HepG2 (cell line): ENCODE results near the gene TBX5. TPM values are rescaled to one million over a fixed set of nuclear protein-coding genes. Genes with fewer than 3 reads are reported as not detected.

Source experiments
- ATAC-seq: fragments of 200-7000 bp; cut with Tn5 transposase; 3 replicates; pipeline ENCODE4 v1.9.1; 2020; ENCODE audit warnings: mild to moderate bottlenecking, moderate library complexity
- BruUV-seq: library from RNA; stranded (reverse); fragments of 400-500 nt; replicated peaks from 2 replicates; lab custom pipeline; 2021; lab: Mats Ljungman, UMichigan
- CTCF ChIA-PET: fragments of 300-600 bp; formaldehyde crosslinking; extraction: SDS; loops from one replicate; lab custom pipeline; 2021; ENCODE audit warnings: low total read pairs, inconsistent platforms, low intra/inter-chr PET ratio; lab: Yijun Ruan, JAX
- POLR2A ChIA-PET: fragments of 350-600 bp; sonication (Branson Sonifier 250); formaldehyde crosslinking; loops from one replicate; lab custom pipeline; 2020; ENCODE audit warnings: antibody characterized with exemption, inconsistent platforms; lab: Yijun Ruan, JAX
- DNase-seq: peaks from one replicate; pipeline ENCODE4 v3.0.0-alpha.2; 2015; ENCODE audit warnings: low spot score
- FAIRE-seq: peaks from 3 replicates; lab custom pipeline; 2011; peaks lifted over from hg19 to GRCh38; lab: Jason Lieb, UNC
- H2AFZ ChIP-seq: one replicate; pipeline ENCODE4 v1.6.1; 2011; ENCODE audit warnings: low read length, inconsistent platforms
- H3K27ac ChIP-seq: fragments of 300-600 bp; 3 replicates; pipeline ENCODE4 v1.8.0; 2011; ENCODE audit warnings: mixed run types, mild to moderate bottlenecking, mixed read lengths, low read length, inconsistent platforms; ENCODE audit not compliant: insufficient read depth; ENCODE audit errors: extremely low read length
- H3K27me3 ChIP-seq, 2 experiments: fragments of 200-600 bp in 1 of 2; 2 replicates in 1 of 2; 3 replicates in 1 of 2; pipeline versions ENCODE4 v1.6.0 to v1.8.0; 2011; ENCODE audit warnings: low read length in 2 of 2, mild to moderate bottlenecking in 2 of 2, moderate library complexity in 2 of 2, inconsistent platforms in 1 of 2; ENCODE audit not compliant: insufficient read depth in 2 of 2, control insufficient read depth in 1 of 2
- H3K36me3 ChIP-seq, 2 experiments: fragments of 200-600 bp in 1 of 2; replicated peaks in 1 of 2; 2 replicates in 1 of 2; 3 replicates in 1 of 2; pipeline versions ENCODE4 v1.5.1 to v1.8.0; 2011; ENCODE audit warnings: low read length in 2 of 2, inconsistent platforms in 1 of 2; ENCODE audit not compliant: insufficient read depth in 2 of 2, control insufficient read depth in 1 of 2
- H3K4me1 ChIP-seq: 2 replicates; pipeline ENCODE4 v1.5.1; 2012; ENCODE audit warnings: low read length, inconsistent platforms; ENCODE audit not compliant: insufficient read depth
- H3K4me2 ChIP-seq: 2 replicates; pipeline ENCODE4 v1.6.0; 2011; ENCODE audit warnings: low read depth, low read length, inconsistent platforms
- H3K4me3 ChIP-seq, 3 experiments: fragments of 200-600 bp in 1 of 3; sonication (generic), shearing (Covaris generic) in 1 of 3; replicated peaks in 1 of 3; 2 replicates each; pipeline ENCODE4 v1.5.1; 2011 to 2016; ENCODE audit warnings: low read length in 3 of 3, inconsistent platforms in 2 of 3, low read depth in 2 of 3, mild to moderate bottlenecking in 2 of 3, control low read depth in 1 of 3, mixed read lengths in 1 of 3; ENCODE audit not compliant: insufficient read depth in 1 of 3
- H3K79me2 ChIP-seq: one replicate; pipeline ENCODE4 v1.6.1; 2011; ENCODE audit warnings: low read length, inconsistent platforms; ENCODE audit not compliant: insufficient read depth
- H3K9ac ChIP-seq: 2 replicates; pipeline ENCODE4 v1.6.0; 2011; ENCODE audit warnings: mild to moderate bottlenecking, low read depth, low read length, inconsistent platforms; ENCODE audit not compliant: insufficient read depth
- H3K9me3 ChIP-seq: 2 replicates; pipeline ENCODE4 v1.5.1; 2012; ENCODE audit warnings: mild to moderate bottlenecking, low read length
- H4K20me1 ChIP-seq: 2 replicates; pipeline ENCODE4 v1.6.0; 2011; ENCODE audit warnings: inconsistent platforms, mild to moderate bottlenecking, low read length, moderate library complexity; ENCODE audit not compliant: insufficient read depth
- EED ChIP-seq: sonication (generic); formaldehyde crosslinking; IDR thresholded peaks from 2 replicates; pipeline ENCODE4 v1.5.0; 2020; ENCODE audit warnings: mild to moderate bottlenecking, missing genetic modification reagents
- EZH2 ChIP-seq: conservative IDR thresholded peaks from 2 replicates; pipeline ENCODE4 v1.6.1; 2012; ENCODE audit warnings: mild to moderate bottlenecking, low read depth, low read length, moderate library complexity
- FOXP4 ChIP-seq: sonication (generic); formaldehyde crosslinking; IDR thresholded peaks from 2 replicates; pipeline ENCODE4 v1.4.0; 2020; ENCODE audit warnings: missing genetic modification reagents
- GZF1 ChIP-seq: sonication (generic); formaldehyde crosslinking; IDR thresholded peaks from 2 replicates; pipeline ENCODE4 v1.5.1; 2020; ENCODE audit warnings: mild to moderate bottlenecking, missing genetic modification reagents
- HOXD1 ChIP-seq: sonication (generic); formaldehyde crosslinking; IDR thresholded peaks from 2 replicates; pipeline ENCODE4 v1.5.0; 2020; ENCODE audit warnings: missing genetic modification reagents
- KLF11 ChIP-seq: IDR thresholded peaks from 2 replicates; pipeline ENCODE4 v1.6.1; 2016; ENCODE audit warnings: missing compliant biosample characterization
- PBX3 ChIP-seq: sonication (generic); formaldehyde crosslinking; IDR thresholded peaks from 2 replicates; pipeline ENCODE4 v1.8.1; 2023; ENCODE audit warnings: missing genetic modification reagents, inconsistent platforms, borderline replicate concordance
- THAP11 ChIP-seq: IDR thresholded peaks from 2 replicates; pipeline ENCODE4 v1.6.1; 2016; ENCODE audit warnings: missing biosample characterization, missing genetic modification reagents
- ZFP1 ChIP-seq: IDR thresholded peaks from 2 replicates; pipeline ENCODE4 v1.6.1; 2016
- ZNF550 ChIP-seq: sonication (generic); formaldehyde crosslinking; IDR thresholded peaks from 2 replicates; pipeline ENCODE4 v1.4.0; 2020; ENCODE audit warnings: mild to moderate bottlenecking, missing genetic modification reagents, borderline replicate concordance
- WGBS: methylation state at CpG from one replicate; pipeline ENCODE4 v1.1.6; 2017; ENCODE audit warnings: low lambda C conversion rate; 5-methylcytosine and 5-hydroxymethylcytosine counted together
- in situ Hi-C: cut with HindIII; loops from 2 replicates; pipeline ENCODE4 v1.10.0; 2017; ENCODE audit warnings: low pct_unique_long_range_greater_than_20kb; ENCODE audit not compliant: extremely low pct_ligation_motif_present
- intact Hi-C: fragments of 100-400 bp; cut with micrococcal nuclease; formaldehyde crosslinking; loops from one replicate; pipeline ENCODE4 v1.10.0; 2022; ENCODE audit not compliant: unreplicated experiment
- polyA plus RNA-seq, 8 experiments: library from polyadenylated mRNA; depleted of rRNA in 3 of 8; stranded (reverse) in 7 of 8; unstranded in 1 of 8; fragments of >200 nt; fragmentation: Illumina TruSeq in 4 of 8; extraction: Trizol in 4 of 8; gene quantifications; 2 replicates each; pipeline versions ENCODE4 v1.2.1 to v1.2.3, GENCODE V29; 2011 to 2016; ENCODE audit warnings: low read depth in 4 of 8, missing spikeins in 1 of 8, mixed read lengths in 1 of 8; ENCODE audit not compliant: insufficient read depth in 1 of 8
- total RNA-seq, 5 experiments: library from RNA; depleted of rRNA; stranded (reverse); fragments of >200 nt; fragmentation: Illumina TruSeq; extraction: Trizol; gene quantifications; 2 replicates each; pipeline ENCODE4 v1.2.3, GENCODE V29; 2016; ENCODE audit warnings: low read depth in 1 of 5

TBX5 gene
- total and polyA plus RNA-seq, 2 of the 13 experiments (the other 11 are each of a cell fraction or from before 2014, with no cell fraction given), result not detected

GRCh38 chr12:114406984-114407841 is 1.3 kb upstream of the TBX5 start (continued):
- no peak for TF ChIP-seq FOXP4 (CRISPR knock-in tag)
- TF ChIP-seq PBX3, result no peak
- no peak for TF ChIP-seq ZNF550 (CRISPR knock-in tag)
- no peak for TF ChIP-seq GZF1 (CRISPR knock-in tag)

GRCh38 chr12:114406316-114406983 is 506 bp upstream of the TBX5 start:
- WGBS, result 25% methylated on average over 20 of the region's 24 CpGs
- TF ChIP-seq EED (CRISPR knock-in tag) (no peak), ZFP1 (CRISPR knock-in tag) (no peak), THAP11 (CRISPR knock-in tag) (no peak), KLF11 (CRISPR knock-in tag) (no peak), HOXD1 (CRISPR knock-in tag) (no peak), EZH2 (peak; percentile 82; the same call in 1 of the 2 replicates)
- ATAC-seq (no peak), DNase-seq (no peak), FAIRE-seq (no peak)
- CTCF ChIA-PET, result no interaction called here
- Histone ChIP-seq H3K4me1 (no peaks in the 10 kb centered on the region), H3K27me3 (peaks cover 4 to 77% of the 10 kb centered on the region in 2 experiments), H3K27ac (no peak overlapping the region), H4K20me1 (no peaks in the 10 kb centered on the region), H3K4me2 (no peak overlapping the region), H3K36me3 (no peaks in the 10 kb centered on the region), H2AFZ (no peak overlapping the region), H3K4me3 (no peak overlapping the region), H3K9ac (no peak overlapping the region), H3K79me2 (no peaks in the 10 kb centered on the region), H3K9me3 (no peaks in the 10 kb centered on the region)
- BruUV-seq, result no TSS peak
- POLR2A ChIA-PET, result no interaction called here
- in situ Hi-C loops (no loop called here), intact Hi-C loops (no loop called here)
